NCI-H187 (cell line): ENCODE results near the gene GTPBP2.
A peak's percentile ranks its signal among the peaks of the same experiment; 100 is the strongest.
"Not testable (repeated sequence)": the region's sequence is repeated elsewhere in the genome, so short reads cannot be mapped to it uniquely, and the experiment has no call there.

Source experiments
- DNase-seq, 2 experiments: peaks; one replicate each; lab custom pipeline; 2025; lab: John Stamatoyannopoulos, UW

The GTPBP2 gene

GRCh38 chr6:43657221-43657802 is 28.2 kb upstream of the GTPBP2 start:
- no peak for DNase-seq

GRCh38 chr6:43652822-43653221 is 23.8 kb upstream of the GTPBP2 start:
- DNase-seq: not testable (repeated sequence)

GRCh38 chr6:43648248-43648647 is 19.2 kb upstream of the GTPBP2 start:
- no peak for DNase-seq

- DNase-seq: no peak
These were observed 18.5 kb upstream of the GTPBP2 start for GRCh38 chr6:43647613-43648012.

- DNase-seq: no peak
These were observed 16.5 kb upstream of the GTPBP2 start for GRCh38 chr6:43645613-43645964.

GRCh38 chr6:43644940-43645612 is 16.0 kb upstream of the GTPBP2 start, which contains the start of gene RSPH9:
RSPH9 (plus strand) TSS chr6:43645036; CDS start chr6:43645099, 63 bp downstream.
- no peak for DNase-seq

- DNase-seq: no peak
These were observed 11.1 kb upstream of the GTPBP2 start for GRCh38 chr6:43639984-43640800.

- DNase-seq: no peak
These were observed 7.2 kb upstream of the GTPBP2 start for GRCh38 chr6:43636308-43636659.

GRCh38 chr6:43635387-43636307 is 6.6 kb upstream of the GTPBP2 start, which contains the start of gene MAD2L1BP:
MAD2L1BP (plus strand) TSS chr6:43635840; CDS start chr6:43635876, 36 bp downstream.
- DNase-seq: peak; percentile 61 to 72

- no peak for DNase-seq
These were observed 5.7 kb upstream of the GTPBP2 start for GRCh38 chr6:43634702-43635303.

GRCh38 chr6:43633002-43633401 is 3.9 kb upstream of the GTPBP2 start:
- not testable (repeated sequence) for DNase-seq

- DNase-seq: no peak
These were observed 2.0 kb upstream of the GTPBP2 start for GRCh38 chr6:43630980-43631619.

GRCh38 chr6:43629505-43630300 is 639 bp upstream of the GTPBP2 start:
- DNase-seq: peak; percentile 91 to 93

GRCh38 chr6:43628393-43629103 is 516 bp downstream of the GTPBP2 start:
- no peak for DNase-seq

GRCh38 chr6:43627008-43627825 is 1.8 kb downstream of the GTPBP2 start:
- no peak for DNase-seq

- DNase-seq: no peak
These were observed 3.6 kb downstream of the GTPBP2 start for GRCh38 chr6:43625393-43625992.

- no peak for DNase-seq
These were observed 4.2 kb downstream of the GTPBP2 start for GRCh38 chr6:43624786-43625288.
